Progenitor cell of endocrine pancreas (in vitro differentiated cells): ENCODE measurements around the gene FHAD1. TPM values are rescaled to one million over a fixed set of nuclear protein-coding genes. Genes with fewer than 3 reads are reported as not detected.
"Not testable (repeated sequence)": the region's sequence is repeated elsewhere in the genome, so short reads cannot be mapped to it uniquely, and the experiment has no call there.

Source experiments
- DNase-seq: peaks from one replicate; pipeline ENCODE4 v3.0.0; 2021; ENCODE audit warnings: low spot score; ENCODE audit not compliant: unreplicated experiment
- H3K27ac Mint-ChIP-seq: 2 replicates; pipeline ENCODE4 v1.8.0; 2021; ENCODE audit warnings: mild to moderate bottlenecking, moderate library complexity, mixed read lengths
- H3K27me3 Mint-ChIP-seq: 2 replicates; pipeline ENCODE4 v1.8.0; 2021; ENCODE audit warnings: mixed read lengths
- H3K36me3 Mint-ChIP-seq: 2 replicates; pipeline ENCODE4 v1.8.0; 2022; ENCODE audit warnings: mixed read lengths; ENCODE audit not compliant: insufficient read depth
- H3K4me1 Mint-ChIP-seq: 2 replicates; pipeline ENCODE4 v1.8.0; 2021; ENCODE audit warnings: low read depth, mixed read lengths
- H3K4me3 Mint-ChIP-seq: 2 replicates; pipeline ENCODE4 v1.8.0; 2021; ENCODE audit warnings: low read depth, mild to moderate bottlenecking, moderate library complexity, mixed read lengths
- H3K9me3 Mint-ChIP-seq: 2 replicates; pipeline ENCODE4 v1.8.0; 2021; ENCODE audit warnings: low read depth, mixed read lengths
- total RNA-seq: library from RNA; stranded (reverse); gene quantifications from 2 replicates; pipeline ENCODE4 v1.2.1, GENCODE V29; 2021
- TF ChIP-seq, protein P1 (sequence below): fragments of 200-600 bp; sonication (generic); IDR thresholded peaks from one replicate; pipeline ENCODE4 v1.5.0; 2021; ENCODE audit warnings: antibody characterized with exemption, mild to moderate bottlenecking; ENCODE audit not compliant: unreplicated experiment

Gene FHAD1
- total RNA-seq, 1 donor from 2014 or later = 5.0 TPM

DNA sequence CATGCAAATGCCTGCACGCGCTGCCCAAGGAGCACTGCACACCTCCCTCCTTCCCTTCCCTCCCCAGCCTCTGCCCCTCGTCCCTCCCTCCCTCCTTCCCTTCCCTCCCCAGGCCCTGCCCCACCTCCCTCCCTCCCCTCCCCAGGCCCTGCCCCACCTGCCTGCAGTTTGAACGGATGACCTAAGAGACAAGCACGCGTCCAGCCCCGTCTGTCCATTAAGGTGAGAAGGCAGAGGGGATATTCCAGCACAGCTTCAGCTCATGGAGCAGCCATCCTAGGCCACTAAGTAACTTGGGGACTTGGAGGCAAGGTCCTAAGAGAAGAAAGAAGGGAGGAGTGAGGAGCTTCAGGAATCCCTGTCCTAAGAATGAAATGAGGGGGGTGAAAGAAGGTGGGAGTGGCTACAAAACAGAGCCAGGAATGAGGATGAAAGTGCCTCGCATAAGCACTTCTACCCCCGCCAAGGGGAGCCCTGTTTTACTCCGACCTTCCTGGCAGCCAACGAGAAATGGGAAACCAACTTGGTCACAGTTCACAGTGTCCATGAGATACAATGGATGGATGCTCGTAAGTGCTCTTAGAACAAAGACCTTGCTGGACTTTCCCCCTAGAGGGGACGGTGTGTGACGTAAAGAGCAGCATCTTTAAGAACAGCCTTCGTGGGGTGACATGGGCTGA is 141.3 kb downstream of the FHAD1 start:
- TF ChIP-seq, protein P1, sequence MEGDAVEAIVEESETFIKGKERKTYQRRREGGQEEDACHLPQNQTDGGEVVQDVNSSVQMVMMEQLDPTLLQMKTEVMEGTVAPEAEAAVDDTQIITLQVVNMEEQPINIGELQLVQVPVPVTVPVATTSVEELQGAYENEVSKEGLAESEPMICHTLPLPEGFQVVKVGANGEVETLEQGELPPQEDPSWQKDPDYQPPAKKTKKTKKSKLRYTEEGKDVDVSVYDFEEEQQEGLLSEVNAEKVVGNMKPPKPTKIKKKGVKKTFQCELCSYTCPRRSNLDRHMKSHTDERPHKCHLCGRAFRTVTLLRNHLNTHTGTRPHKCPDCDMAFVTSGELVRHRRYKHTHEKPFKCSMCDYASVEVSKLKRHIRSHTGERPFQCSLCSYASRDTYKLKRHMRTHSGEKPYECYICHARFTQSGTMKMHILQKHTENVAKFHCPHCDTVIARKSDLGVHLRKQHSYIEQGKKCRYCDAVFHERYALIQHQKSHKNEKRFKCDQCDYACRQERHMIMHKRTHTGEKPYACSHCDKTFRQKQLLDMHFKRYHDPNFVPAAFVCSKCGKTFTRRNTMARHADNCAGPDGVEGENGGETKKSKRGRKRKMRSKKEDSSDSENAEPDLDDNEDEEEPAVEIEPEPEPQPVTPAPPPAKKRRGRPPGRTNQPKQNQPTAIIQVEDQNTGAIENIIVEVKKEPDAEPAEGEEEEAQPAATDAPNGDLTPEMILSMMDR = no peak
- peaks cover 66% of the 10 kb centered on the region for H3K27me3 Mint-ChIP-seq
- no peaks in the 10 kb centered on the region for H3K36me3 Mint-ChIP-seq
- no peak overlapping the region for H3K27ac Mint-ChIP-seq
- no peak overlapping the region for H3K4me3 Mint-ChIP-seq
- no peak for DNase-seq
- H3K4me1 Mint-ChIP-seq = no peaks in the 10 kb centered on the region
- H3K9me3 Mint-ChIP-seq = no peaks in the 10 kb centered on the region

DNA sequence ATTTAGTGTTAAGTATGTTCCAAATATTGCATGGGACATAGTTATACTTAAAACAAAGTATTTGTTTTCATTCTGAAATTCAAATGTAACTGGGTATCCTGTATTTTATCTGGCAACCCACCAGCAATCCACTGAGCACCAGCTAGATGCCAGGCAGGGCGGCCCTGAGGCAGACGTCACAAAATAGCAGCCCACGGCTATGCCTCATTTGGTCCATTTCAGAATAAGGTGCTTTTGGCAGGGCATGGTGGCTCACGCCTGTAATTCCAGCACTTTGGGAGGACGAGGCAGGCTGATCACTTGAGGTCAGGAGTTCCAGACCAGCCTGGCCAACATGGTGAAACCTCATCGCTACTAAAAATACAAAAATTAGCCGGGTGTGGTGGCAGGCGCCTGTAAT is 142.8 kb downstream of the FHAD1 start:
- H3K9me3 Mint-ChIP-seq, H3K4me3 Mint-ChIP-seq, H3K4me1 Mint-ChIP-seq, H3K27ac Mint-ChIP-seq, DNase-seq, H3K36me3 Mint-ChIP-seq: not testable (repeated sequence)
- peaks cover 51% of the 10 kb centered on the region for H3K27me3 Mint-ChIP-seq

DNA sequence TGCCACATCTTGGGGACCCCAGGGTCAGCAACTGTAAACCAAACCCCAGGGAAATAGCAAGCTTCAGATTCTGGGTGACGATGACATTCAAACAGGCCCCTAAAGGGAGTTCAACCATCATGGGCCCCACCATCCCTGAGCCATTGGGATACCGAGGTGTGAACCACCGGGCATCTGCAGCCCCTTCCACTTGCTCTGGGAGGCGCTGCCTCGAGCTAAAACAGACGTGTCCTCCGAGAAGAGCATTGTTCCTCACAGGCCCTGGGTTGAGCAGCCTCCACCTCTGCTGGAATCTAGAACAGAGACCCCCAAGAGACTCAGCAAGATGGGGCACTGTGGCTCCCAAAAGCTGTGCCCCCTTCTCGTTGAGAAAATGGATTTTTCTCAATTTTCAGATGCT is 143.6 kb downstream of the FHAD1 start:
- TF ChIP-seq, protein P1 = no peak
- H3K27me3 Mint-ChIP-seq = peaks cover 42% of the 10 kb centered on the region
- no peaks in the 10 kb centered on the region for H3K9me3 Mint-ChIP-seq
- H3K4me3 Mint-ChIP-seq = no peak overlapping the region
- peaks cover 4% of the 10 kb centered on the region for H3K4me1 Mint-ChIP-seq
- H3K36me3 Mint-ChIP-seq = no peaks in the 10 kb centered on the region
- H3K27ac Mint-ChIP-seq = no peak overlapping the region
- DNase-seq = no peak

DNA sequence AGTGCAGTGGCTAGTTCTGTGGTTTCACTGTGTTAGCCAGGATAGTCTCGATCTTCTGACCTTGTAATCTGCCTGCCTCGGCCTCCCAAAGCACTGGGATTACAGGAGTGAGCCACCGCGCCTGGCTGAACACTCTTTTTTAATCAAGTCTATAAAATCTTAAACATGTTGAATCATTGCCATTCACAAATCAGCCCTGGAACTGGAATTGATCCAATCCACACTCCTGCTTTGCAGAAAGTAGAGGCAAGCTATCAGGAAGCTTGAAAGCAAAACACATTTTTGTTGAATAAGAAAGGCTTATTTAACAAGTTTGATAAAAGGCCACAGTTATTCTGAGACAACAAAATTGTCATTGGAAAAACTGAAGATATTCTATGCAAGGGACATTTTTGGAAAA is 144.3 kb downstream of the FHAD1 start:
- no peak overlapping the region for H3K27ac Mint-ChIP-seq
- H3K36me3 Mint-ChIP-seq = no peaks in the 10 kb centered on the region
- H3K27me3 Mint-ChIP-seq = peaks cover 35% of the 10 kb centered on the region
- no peaks in the 10 kb centered on the region for H3K9me3 Mint-ChIP-seq
- DNase-seq = no peak
- TF ChIP-seq, protein P1 = no peak
- H3K4me1 Mint-ChIP-seq = peaks cover 4% of the 10 kb centered on the region
- no peak overlapping the region for H3K4me3 Mint-ChIP-seq

DNA sequence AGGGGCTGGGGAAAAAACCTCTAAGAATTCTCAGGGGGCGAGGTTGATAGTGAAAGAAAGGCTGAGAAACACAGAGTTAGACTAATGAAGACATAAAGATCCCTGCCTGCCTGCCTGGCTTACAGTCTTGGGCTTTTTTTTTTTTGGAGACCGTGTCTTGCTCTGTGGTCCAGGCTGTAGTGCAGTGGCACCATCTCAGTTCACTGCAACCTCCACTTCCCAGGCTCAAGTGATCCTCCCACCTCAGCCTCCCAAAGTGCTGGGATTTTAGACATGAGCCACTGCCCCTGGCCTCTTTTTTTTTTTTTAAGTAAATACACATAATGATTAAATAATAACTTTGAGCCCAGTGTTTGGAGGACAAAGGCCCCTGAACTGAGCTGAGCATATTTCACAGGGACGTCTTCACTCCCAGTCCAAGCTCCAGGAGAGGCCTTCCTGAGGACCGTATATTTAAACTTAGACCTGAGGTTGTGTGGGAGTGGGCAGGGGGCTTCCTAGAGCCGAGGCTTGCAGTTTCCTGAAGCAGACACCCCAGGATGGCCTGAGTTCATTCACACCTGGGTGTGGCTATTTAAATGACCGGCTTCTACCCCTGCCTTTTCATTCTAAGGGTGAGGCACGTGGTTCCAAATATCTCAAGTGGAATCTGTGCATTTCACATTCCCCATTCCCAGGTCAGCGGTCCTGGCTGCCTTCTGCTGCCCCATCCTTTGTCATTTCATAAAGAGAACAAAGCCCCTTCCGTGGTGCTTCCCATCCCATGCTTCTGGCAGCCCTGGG is 146.6 kb downstream of the FHAD1 start:
- Mint-ChIP-seq H3K27me3 (peaks cover 16% of the 10 kb centered on the region), H3K27ac (no peak overlapping the region), H3K36me3 (no peaks in the 10 kb centered on the region), H3K4me1 (peaks cover 4% of the 10 kb centered on the region), H3K9me3 (no peaks in the 10 kb centered on the region), H3K4me3 (no peak overlapping the region)
- TF ChIP-seq, protein P1 = no peak
- no peak for DNase-seq
